ENCODE measurements around the gene DYRK1A. TPM values are rescaled to one million over a fixed set of nuclear protein-coding genes. Genes with fewer than 3 reads are reported as not detected.
"Not testable (repeated sequence)": the region's sequence is repeated elsewhere in the genome, so short reads cannot be mapped to it uniquely, and the experiment has no call there.

The DYRK1A gene
- total RNA-seq, 2 experiments from 2014 or later, result 85.6 to 108 TPM

GRCh38 chr21:37536616-37537278, 170.2 kb downstream of the DYRK1A start:
- no peak for DNase-seq
- POLR2A ChIA-PET, result no interaction called here
- H3K27ac Mint-ChIP-seq, result no peak overlapping the region
- H3K9me3 Mint-ChIP-seq, result peaks cover 6% of the 10 kb centered on the region
- CTCF ChIA-PET, result no interaction called here
- no peaks in the 10 kb centered on the region for H3K36me3 Mint-ChIP-seq (ENCODE audit: low read depth)
- H3K4me3 Mint-ChIP-seq, result no peak overlapping the region
- no peaks in the 10 kb centered on the region for H3K4me1 Mint-ChIP-seq
- peaks cover 19% of the 10 kb centered on the region for H3K27me3 Mint-ChIP-seq

GRCh38 chr21:37537391-37537996, 170.9 kb downstream of the DYRK1A start:
- Mint-ChIP-seq H3K27ac (no peak overlapping the region), H3K9me3 (peaks cover 6% of the 10 kb centered on the region), H3K4me3 (no peak overlapping the region), H3K27me3 (peaks cover 24% of the 10 kb centered on the region), H3K4me1 (no peaks in the 10 kb centered on the region), H3K36me3 (ENCODE audit: low read depth) (no peaks in the 10 kb centered on the region)
- POLR2A ChIA-PET, result interaction anchor here (0.7 kb wide), 1 partner anchor 44 kb away, joined by 12 read pairs; no protein-coding TSS in a partner anchor
- no peak for DNase-seq
- CTCF ChIA-PET, result no interaction called here

DNA sequence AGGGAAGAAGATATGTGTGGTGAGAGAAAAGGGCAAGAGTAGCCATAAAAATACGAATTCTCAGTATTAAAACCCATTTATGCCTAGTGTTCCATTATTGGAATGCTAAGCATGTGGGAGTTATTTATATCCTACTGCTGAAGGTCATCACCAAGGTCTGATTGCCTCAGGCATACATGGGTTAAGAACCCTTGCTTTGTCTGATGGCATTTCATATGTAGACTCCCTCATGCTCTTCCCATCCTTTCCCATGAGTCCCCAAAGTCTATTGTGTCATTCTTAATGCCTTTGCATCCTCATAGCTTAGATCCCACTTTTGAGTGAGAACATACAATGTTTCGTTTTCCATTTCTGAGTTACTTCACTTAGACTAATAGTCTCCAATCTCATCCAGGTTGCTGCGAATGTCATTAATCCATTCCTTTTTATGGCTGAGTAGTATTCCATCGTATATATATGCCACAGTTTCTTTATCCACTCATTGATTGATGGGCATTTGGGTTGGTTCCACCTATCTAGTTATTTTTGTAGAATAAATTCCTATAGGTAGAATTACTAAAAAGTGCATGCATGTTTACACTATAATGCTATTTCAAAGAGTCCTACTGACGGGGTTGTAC, 172.5 kb downstream of the DYRK1A start:
- no peaks in the 10 kb centered on the region for H3K4me1 Mint-ChIP-seq
- ChIA-PET CTCF (interaction anchor here (0.9 kb wide), 1 partner anchor 29 kb away, joined by 3 read pairs; no protein-coding TSS in a partner anchor), POLR2A (no interaction called here)
- no peaks in the 10 kb centered on the region for H3K36me3 Mint-ChIP-seq (ENCODE audit: low read depth)
- H3K27ac Mint-ChIP-seq, result no peak overlapping the region
- DNase-seq, result no peak
- peaks cover 25% of the 10 kb centered on the region for H3K27me3 Mint-ChIP-seq
- peaks cover 6% of the 10 kb centered on the region for H3K9me3 Mint-ChIP-seq
- H3K4me3 Mint-ChIP-seq, result no peak overlapping the region

DNA sequence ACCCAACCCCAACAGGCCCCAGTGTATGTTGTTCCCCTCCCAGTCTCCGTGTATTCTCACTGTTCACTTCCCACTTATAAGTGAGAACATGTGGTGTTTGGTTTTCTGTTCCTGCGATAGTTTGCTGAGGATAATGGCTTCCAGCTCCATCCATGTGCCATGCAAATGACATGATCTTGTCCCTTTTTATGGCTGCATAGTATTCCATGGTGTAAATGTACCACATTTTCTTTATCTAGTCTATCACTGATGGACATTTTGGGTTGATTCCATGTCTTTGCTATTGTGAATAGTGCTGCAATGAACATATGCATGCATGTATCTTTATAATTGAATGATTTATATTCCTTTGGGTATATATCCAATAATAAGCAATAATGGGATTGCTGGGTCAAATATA, 174.6 kb downstream of the DYRK1A start:
- POLR2A ChIA-PET; H3K9me3 Mint-ChIP-seq; H3K36me3 Mint-ChIP-seq (ENCODE audit: low read depth); H3K27ac Mint-ChIP-seq; H3K4me1 Mint-ChIP-seq; H3K4me3 Mint-ChIP-seq; DNase-seq: not testable (repeated sequence)
- peaks cover 20% of the 10 kb centered on the region for H3K27me3 Mint-ChIP-seq
- CTCF ChIA-PET, result interaction anchor here (1.1 kb wide), 1 partner anchor 15 kb away, joined by 3 read pairs; no protein-coding TSS in a partner anchor

DNA sequence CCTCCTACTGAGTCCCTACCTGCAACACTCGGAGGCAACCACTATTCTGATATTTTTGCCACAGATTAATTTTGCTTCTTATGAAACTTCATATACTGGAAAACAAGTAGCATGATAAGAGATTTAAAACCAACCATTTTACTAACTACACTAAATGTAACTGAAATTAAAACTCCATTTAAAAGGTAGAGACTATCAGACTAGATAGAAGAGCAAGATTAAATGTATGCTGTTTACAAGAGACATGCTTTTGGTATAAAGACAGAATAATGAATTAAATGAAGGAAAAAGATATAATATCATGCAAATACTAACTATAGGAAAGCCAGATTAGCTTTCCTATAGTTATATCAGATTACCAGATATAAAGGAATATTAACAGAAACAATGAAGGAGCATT, 175.9 kb downstream of the DYRK1A start:
- H3K27me3 Mint-ChIP-seq, result peaks cover 17% of the 10 kb centered on the region
- no peaks in the 10 kb centered on the region for H3K9me3 Mint-ChIP-seq
- POLR2A ChIA-PET, result no interaction called here
- no peak overlapping the region for H3K27ac Mint-ChIP-seq
- CTCF ChIA-PET, result no interaction called here
- no peak for DNase-seq
- no peak overlapping the region for H3K4me3 Mint-ChIP-seq
- H3K36me3 Mint-ChIP-seq (ENCODE audit: low read depth), result no peaks in the 10 kb centered on the region
- H3K4me1 Mint-ChIP-seq, result peaks cover 7% of the 10 kb centered on the region

- no peaks in the 10 kb centered on the region for H3K36me3 Mint-ChIP-seq (ENCODE audit: low read depth)
- H3K27me3 Mint-ChIP-seq, result peaks cover 10% of the 10 kb centered on the region
- POLR2A ChIA-PET, result no interaction called here
- no peaks in the 10 kb centered on the region for H3K9me3 Mint-ChIP-seq
- CTCF ChIA-PET, result interaction anchor here (1.3 kb wide), 1 partner anchor 17 kb away, joined by 3 read pairs; no protein-coding TSS in a partner anchor
- no peak overlapping the region for H3K4me3 Mint-ChIP-seq
- peaks cover 7% of the 10 kb centered on the region for H3K4me1 Mint-ChIP-seq
- H3K27ac Mint-ChIP-seq, result no peak overlapping the region
- no peak for DNase-seq
Measured at GRCh38 chr21:37546299-37546908, 179.8 kb downstream of the DYRK1A start.

- Mint-ChIP-seq H3K36me3 (ENCODE audit: low read depth) (no peaks in the 10 kb centered on the region), H3K27me3 (peaks cover 5% of the 10 kb centered on the region), H3K4me3 (no peak overlapping the region), H3K4me1 (peaks cover 7% of the 10 kb centered on the region), H3K27ac (no peak overlapping the region), H3K9me3 (no peaks in the 10 kb centered on the region)
- ChIA-PET CTCF (interaction anchor here (1.3 kb wide), 1 partner anchor 17 kb away, joined by 3 read pairs; no protein-coding TSS in a partner anchor), POLR2A (no interaction called here)
- DNase-seq, result no peak
Measured at GRCh38 chr21:37546949-37547614, 180.5 kb downstream of the DYRK1A start.

DNA sequence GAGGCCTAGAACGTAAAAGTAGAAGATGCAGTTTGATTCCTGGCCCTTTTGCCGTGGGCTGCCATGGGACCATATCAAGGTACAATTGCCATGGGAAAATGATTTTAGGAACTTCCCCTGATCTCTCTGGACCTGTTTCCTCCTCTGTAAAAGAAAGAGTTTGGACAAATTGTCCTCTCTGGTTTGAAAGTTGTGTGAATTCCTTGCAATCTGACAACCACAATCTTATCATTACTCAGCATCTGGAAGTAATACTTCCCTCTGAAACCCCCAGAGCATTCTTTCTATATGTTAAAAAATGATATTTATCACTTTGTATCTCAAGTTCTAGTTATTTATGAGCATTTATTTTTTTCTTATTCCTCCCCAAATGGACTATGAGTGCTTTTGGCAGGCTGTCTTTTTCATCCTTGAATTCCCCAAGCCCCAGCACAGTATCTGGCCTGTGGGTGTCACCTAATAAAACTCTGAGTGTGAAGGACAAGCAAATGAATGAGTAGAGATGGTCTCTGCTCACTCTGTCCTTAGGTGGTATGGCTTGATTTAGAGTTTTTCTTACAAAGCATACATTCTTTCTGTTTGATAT, 181.1 kb downstream of the DYRK1A start:
- H3K9me3 Mint-ChIP-seq, result no peaks in the 10 kb centered on the region
- ChIA-PET CTCF (interaction anchor here (0.6 kb wide), 1 partner anchor 173 kb away, joined by 3 read pairs; no protein-coding TSS in a partner anchor), POLR2A (no interaction called here)
- no peak overlapping the region for H3K27ac Mint-ChIP-seq
- no peak for DNase-seq
- H3K4me3 Mint-ChIP-seq, result no peak overlapping the region
- H3K4me1 Mint-ChIP-seq, result peaks cover 7% of the 10 kb centered on the region
- no peaks in the 10 kb centered on the region for H3K36me3 Mint-ChIP-seq (ENCODE audit: low read depth)
- no peaks in the 10 kb centered on the region for H3K27me3 Mint-ChIP-seq

DNA sequence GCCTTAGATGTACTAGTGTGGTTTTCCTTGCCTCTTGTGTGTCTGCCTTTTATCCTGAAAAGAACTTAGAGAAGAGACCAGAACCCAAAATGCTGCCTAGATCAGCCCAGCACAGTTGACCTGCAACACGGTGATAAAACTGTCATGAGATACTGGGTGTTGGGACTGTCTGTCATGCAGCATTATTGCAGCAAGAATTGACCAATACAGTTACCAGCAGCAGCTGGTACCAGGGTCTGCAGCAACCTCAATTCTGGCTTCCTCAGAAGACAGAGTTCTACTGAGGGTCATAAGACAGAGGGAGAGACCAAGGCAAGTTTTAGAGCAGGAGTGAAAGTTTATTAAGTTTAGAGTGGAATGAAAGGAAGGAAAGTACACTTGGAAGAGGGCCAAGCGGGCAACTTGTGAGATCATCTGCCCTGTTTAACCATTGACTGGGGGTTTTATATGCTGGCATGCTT, 182.0 kb downstream of the DYRK1A start:
- Mint-ChIP-seq H3K4me1 (peaks cover 7% of the 10 kb centered on the region), H3K36me3 (ENCODE audit: low read depth) (no peaks in the 10 kb centered on the region), H3K27ac (no peak overlapping the region), H3K9me3 (no peaks in the 10 kb centered on the region), H3K4me3 (no peak overlapping the region), H3K27me3 (no peaks in the 10 kb centered on the region)
- DNase-seq, result no peak
- CTCF ChIA-PET, result no interaction called here
- POLR2A ChIA-PET, result no interaction called here

- H3K9me3 Mint-ChIP-seq; H3K27ac Mint-ChIP-seq; H3K27me3 Mint-ChIP-seq; H3K4me1 Mint-ChIP-seq; CTCF ChIA-PET; H3K36me3 Mint-ChIP-seq (ENCODE audit: low read depth); DNase-seq; H3K4me3 Mint-ChIP-seq; POLR2A ChIA-PET: not testable (repeated sequence)
Measured at GRCh38 chr21:37549730-37550129, 183.2 kb downstream of the DYRK1A start.

DNA sequence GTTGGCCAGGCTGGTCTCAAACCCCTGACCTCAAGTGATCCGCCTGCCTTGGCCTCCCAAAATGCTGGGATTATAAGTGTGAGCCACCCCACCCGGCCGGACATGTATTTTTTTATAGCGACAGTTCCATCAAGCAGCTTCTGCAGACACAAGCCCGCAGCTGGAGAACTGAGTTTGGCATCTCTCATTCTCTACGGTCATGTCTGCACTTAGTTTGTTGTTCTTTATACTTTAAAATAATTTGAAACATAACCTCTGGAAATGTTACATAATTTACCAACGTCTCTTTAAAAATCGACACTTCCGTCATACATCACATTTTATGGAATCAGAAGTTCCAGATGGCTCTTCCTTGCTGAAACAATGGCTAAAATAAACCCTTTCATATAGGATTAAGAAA, 183.6 kb downstream of the DYRK1A start:
- Mint-ChIP-seq H3K36me3 (ENCODE audit: low read depth) (no peaks in the 10 kb centered on the region), H3K9me3 (no peaks in the 10 kb centered on the region), H3K4me1 (peaks cover 7% of the 10 kb centered on the region), H3K4me3 (no peak overlapping the region), H3K27me3 (no peaks in the 10 kb centered on the region), H3K27ac (no peak overlapping the region)
- CTCF ChIA-PET, result no interaction called here
- no peak for DNase-seq
- POLR2A ChIA-PET, result no interaction called here

- Mint-ChIP-seq H3K4me1 (peaks cover 7% of the 10 kb centered on the region), H3K9me3 (no peaks in the 10 kb centered on the region), H3K27ac (no peak overlapping the region), H3K36me3 (ENCODE audit: low read depth) (no peaks in the 10 kb centered on the region), H3K27me3 (no peaks in the 10 kb centered on the region), H3K4me3 (no peak overlapping the region)
- ChIA-PET POLR2A (no interaction called here), CTCF (no interaction called here)
- no peak for DNase-seq
Measured at GRCh38 chr21:37550618-37551330, 184.2 kb downstream of the DYRK1A start.

All from activated CD4-positive, alpha-beta T cell treated with anti-CD3 and anti-CD28 coated beads, Interleukin-2, amount 10 ng/mL, durations not matched to agents 7 days and 5 days (primary cell).